MM.1S (cell line): ENCODE measurements around the gene KCNH8.

Source experiments
- EZH2 ChIP-seq: fragments of 300-600 bp; sonication (generic); optimal IDR thresholded peaks from 2 replicates; pipeline ENCODE3; 2017; ENCODE audit warnings: low read depth, mild to moderate bottlenecking, antibody characterized with exemption, low read length, mixed read lengths
- TF ChIP-seq, protein P1 (sequence below): fragments of 300-600 bp; sonication (generic); IDR thresholded peaks from 2 replicates; pipeline ENCODE4 v1.5.1; 2016; ENCODE audit warnings: antibody characterized with exemption, low read length, mixed read lengths

DNA sequence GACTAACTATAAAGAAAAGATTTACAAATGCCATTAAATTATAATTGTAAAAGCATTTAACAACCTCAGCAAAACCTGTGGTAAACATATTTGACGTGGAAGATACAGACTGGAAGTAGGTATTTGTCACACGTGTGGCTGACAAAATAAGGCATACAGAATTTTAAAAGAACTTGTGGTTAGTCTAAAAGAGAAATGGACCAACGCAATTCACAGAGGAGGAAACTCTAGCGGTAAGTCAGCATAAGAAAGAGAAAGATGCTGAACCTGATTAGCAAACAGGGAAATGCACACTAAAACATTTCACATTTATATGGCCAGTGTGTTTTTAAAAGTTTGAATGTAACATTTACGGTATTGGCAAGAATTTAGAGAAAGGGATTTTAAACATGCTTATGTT lies 35.3 kb downstream of the KCNH8 start:
- TF ChIP-seq, protein P1, sequence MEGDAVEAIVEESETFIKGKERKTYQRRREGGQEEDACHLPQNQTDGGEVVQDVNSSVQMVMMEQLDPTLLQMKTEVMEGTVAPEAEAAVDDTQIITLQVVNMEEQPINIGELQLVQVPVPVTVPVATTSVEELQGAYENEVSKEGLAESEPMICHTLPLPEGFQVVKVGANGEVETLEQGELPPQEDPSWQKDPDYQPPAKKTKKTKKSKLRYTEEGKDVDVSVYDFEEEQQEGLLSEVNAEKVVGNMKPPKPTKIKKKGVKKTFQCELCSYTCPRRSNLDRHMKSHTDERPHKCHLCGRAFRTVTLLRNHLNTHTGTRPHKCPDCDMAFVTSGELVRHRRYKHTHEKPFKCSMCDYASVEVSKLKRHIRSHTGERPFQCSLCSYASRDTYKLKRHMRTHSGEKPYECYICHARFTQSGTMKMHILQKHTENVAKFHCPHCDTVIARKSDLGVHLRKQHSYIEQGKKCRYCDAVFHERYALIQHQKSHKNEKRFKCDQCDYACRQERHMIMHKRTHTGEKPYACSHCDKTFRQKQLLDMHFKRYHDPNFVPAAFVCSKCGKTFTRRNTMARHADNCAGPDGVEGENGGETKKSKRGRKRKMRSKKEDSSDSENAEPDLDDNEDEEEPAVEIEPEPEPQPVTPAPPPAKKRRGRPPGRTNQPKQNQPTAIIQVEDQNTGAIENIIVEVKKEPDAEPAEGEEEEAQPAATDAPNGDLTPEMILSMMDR = no peak
- no peak for TF ChIP-seq EZH2
